Activated effector memory CD4-positive, alpha-beta T cell treated with Interleukin-2 at 50 U/mL for 16 hours (primary cell): ENCODE data around the gene AIF1.

Source experiments
- DNase-seq: peaks from one replicate; pipeline ENCODE4 v3.0.0-alpha.2; 2020

The AIF1 gene

DNA sequence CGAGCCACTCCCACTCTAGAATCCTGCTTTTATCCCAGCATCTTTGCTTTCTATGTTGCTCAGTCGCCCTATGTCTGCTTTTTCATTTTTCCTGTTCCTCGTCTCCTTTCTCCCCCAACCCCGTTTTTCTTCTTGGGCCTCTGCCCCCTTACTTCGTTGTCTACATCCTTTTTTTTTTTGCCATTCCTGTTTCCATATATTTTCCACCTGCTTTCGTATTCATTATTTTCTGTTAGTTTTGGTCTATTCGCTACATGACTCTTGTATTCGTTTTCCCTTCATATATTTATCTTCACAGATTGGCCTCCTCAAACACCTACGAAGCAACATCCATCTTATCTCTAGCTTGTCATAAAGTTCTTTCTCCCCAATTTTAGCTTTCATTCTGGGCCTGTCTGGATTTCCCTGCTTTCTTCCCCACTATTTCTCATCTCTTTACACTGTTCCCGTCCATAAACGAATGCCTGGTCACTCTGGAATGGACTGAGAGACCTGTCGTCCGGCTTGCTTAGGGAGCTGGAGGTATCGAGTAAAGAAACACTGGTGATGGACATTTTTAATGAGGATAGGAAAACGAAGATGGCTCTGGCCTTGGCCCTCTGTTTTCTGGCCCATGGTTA, 6.4 kb downstream of the AIF1 start:
- no peak for DNase-seq

- DNase-seq, result no peak
Measured at GRCh38 chr6:31621991-31622390, 7.0 kb downstream of the AIF1 start.

DNA sequence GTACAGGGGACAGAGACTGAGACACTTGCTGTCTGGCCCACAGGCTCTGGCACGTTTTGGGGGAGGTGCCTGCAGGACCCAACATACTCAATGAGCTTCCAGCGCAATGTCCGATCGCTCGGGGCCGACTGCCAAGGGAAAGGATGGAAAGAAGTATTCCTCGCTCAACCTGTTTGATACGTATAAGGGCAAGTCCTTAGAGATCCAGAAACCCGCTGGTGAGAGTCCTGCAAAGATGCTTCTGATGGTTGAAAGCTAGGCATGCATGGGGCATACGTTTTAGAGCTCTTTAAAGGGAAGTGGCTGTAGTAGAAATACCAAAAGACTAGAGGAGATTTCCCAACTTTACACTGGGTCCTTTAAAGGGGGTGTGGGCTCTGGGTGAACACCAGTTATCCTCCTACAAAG, 7.7 kb downstream of the AIF1 start:
- no peak for DNase-seq

- no peak for DNase-seq
Measured at GRCh38 chr6:31624070-31624469, 9.0 kb downstream of the AIF1 start.

- no peak for DNase-seq
Measured at GRCh38 chr6:31626952-31627351, 11.9 kb downstream of the AIF1 start.

DNA sequence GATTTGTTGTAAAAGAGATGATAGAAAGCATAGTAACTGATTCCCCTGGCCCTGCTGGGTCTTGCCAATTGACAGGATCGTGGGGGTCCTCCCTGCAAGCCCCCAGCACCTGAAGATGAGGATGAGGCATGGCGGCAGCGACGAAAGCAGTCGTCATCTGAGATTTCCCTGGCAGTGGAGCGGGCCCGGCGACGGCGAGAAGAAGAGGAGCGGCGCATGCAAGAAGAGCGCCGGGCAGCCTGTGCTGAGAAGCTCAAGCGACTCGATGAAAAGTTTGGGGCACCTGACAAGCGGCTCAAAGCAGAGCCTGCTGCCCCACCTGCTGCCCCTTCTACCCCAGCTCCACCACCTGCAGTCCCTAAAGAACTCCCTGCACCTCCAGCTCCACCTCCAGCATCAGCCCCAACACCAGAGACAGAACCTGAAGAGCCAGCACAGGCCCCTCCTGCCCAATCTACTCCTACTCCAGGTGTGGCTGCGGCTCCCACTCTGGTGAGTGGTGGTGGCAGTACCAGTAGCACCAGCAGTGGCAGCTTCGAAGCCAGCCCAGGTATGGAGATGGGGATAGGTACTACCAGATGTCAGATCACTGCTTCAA, 12.8 kb downstream of the AIF1 start:
- DNase-seq, result no peak

DNA sequence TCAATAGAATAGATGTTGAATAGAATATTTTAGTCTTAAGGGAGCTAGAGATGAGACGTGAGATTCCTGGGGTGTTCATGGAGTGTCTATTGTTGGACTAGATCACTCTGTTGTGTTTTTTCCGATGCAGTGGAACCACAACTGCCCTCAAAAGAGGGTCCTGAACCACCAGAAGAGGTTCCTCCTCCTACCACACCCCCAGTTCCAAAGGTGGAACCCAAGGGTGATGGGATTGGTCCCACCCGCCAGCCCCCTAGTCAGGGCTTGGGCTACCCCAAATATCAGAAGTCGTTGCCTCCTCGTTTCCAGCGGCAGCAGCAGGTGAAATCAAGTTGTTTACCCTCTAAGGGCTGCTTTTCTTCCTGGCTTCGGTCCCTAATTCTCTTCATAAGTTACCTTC, 14.0 kb downstream of the AIF1 start:
- no peak for DNase-seq

GRCh38 chr6:31630177-31630934, 15.3 kb downstream of the AIF1 start:
- no peak for DNase-seq

GRCh38 chr6:31631209-31631608, 16.2 kb downstream of the AIF1 start:
- no peak for DNase-seq

DNA sequence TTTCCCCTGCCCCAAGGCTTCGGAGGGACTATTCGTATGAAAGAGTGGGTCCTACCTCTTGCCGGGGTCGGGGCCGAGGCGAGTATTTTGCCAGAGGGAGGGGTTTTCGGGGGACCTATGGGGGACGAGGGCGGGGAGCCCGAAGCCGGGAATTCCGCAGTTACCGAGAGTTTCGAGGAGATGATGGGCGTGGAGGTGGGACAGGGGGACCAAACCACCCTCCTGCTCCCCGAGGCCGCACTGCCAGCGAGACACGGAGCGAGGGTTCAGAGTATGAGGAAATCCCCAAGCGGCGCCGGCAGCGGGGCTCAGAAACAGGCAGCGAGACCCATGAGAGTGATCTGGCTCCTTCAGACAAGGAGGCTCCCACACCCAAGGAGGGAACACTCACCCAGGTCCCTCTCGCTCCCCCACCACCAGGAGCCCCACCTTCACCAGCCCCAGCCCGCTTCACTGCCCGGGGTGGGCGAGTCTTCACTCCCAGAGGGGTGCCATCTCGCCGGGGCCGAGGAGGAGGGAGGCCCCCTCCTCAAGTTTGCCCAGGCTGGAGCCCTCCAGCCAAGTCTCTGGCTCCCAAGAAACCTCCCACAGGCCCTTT, 16.7 kb downstream of the AIF1 start:
- DNase-seq, result no peak

DNA sequence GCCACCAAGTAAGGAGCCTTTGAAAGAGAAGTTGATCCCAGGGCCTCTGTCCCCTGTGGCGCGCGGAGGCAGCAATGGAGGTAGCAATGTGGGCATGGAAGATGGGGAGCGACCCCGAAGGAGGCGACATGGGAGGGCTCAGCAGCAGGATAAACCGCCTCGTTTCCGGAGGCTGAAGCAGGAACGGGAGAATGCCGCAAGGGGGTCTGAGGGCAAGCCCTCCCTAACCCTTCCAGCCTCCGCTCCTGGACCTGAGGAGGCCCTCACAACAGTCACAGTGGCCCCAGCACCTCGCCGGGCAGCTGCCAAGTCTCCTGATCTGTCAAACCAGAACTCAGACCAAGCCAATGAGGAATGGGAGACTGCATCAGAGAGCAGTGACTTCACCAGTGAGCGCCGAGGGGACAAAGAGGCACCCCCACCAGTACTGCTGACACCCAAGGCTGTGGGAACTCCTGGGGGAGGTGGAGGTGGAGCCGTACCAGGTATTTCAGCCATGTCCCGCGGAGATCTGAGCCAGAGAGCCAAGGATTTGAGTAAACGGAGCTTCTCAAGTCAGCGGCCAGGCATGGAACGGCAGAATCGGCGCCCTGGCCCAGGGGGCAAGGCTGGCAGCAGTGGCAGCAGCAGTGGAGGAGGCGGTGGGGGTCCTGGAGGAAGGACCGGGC, 17.4 kb downstream of the AIF1 start:
- no peak for DNase-seq

- no peak for DNase-seq
Measured at GRCh38 chr6:31633447-31633846, 18.4 kb downstream of the AIF1 start.

DNA sequence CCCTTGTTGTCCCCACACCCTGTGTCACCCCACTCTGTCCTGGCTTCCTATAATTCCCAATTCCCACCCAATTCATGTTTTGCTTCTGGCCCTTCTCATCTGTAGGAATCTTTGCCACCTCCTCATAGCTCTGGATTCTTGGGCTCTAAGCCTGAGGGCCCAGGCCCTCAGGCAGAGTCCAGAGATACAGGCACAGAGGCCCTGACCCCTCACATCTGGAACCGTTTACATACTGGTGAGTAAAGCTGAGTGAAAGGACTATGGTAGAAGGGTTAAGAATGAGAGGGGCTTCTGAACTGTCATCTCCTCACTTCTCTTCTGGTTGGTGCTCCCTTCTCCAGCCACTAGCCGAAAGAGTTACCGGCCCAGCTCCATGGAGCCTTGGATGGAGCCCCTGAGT, 19.1 kb downstream of the AIF1 start:
- no peak for DNase-seq

DNA sequence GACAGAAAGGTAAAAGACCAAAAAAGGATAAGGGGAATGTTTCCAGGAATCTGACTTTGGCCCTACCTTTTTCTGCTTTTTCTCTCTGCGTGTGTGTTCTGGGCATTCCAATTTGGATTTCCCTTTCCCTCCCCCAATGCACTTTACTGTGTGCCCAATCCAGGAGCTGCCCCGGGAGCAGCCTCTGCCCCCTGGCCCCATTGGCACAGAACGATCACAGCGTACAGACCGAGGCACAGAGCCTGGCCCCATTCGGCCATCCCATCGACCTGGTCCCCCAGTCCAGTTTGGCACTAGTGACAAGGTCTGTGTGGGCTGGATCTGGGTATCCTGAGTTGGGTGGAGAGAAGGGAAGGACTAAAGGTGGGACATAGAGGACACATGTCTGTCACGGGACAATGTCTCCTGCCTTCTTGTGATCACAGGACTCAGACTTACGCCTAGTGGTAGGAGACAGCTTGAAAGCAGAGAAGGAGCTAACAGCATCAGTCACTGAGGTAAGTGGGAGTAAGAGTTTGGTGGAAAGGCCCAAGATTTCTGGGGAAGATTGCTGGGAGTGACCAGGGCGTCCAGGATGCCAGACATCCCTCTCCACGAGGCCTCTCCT, 20.0 kb downstream of the AIF1 start:
- no peak for DNase-seq

DNA sequence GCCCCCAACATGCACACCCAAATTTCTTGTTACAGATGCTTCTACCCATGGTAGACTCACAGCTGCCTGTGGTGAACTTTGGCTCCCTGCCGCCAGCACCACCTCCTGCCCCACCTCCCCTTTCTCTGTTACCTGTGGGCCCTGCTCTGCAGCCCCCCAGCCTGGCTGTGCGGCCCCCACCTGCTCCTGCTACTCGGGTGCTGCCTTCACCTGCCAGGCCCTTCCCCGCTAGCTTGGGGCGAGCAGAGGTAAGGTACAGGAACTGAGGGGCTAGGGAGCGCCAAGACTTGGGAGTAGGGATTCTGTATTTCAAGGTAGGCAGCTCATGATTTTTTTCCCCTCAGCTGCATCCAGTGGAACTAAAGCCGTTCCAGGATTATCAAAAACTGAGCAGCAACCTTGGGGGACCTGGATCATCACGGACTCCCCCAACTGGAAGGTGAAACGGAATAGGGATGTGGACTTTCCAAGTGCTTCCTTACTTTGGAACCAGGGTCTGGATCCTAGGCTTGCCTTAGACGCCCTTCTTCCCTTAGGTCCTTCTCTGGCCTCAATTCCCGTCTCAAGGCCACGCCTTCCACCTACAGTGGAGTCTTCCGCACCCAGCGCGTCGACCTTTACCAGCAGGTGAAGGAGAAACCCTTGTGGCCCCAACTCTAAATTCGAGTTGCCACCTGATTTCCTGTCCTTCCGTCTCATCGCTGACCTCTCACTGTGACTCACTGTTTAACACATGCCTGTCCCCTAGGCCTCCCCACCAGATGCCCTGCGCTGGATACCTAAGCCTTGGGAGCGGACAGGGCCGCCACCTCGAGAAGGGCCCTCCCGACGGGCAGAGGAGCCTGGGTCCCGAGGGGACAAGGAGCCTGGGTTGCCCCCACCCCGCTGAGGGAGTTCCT, 21.9 kb downstream of the AIF1 start:
- no peak for DNase-seq

DNA sequence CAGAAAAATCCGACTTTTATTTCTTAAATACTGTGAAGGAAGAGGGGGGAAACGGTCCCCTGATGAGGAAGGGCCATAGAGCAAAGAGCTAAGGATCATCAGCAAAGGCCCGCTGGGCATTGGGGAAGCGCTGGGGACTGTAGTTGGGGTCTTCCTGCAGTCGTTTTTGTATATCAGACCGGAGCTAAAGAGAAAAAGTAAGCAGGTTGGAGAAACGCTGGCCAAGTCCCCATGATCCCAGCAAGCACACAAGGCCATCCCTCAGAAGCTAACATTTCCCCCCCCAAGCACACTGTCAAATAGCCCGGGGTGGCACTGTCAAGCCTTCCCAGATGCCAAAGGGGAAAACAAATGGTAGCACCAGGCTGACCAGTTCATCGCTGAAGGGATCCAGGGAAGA, 24.0 kb downstream of the AIF1 start:
- no peak for DNase-seq

DNA sequence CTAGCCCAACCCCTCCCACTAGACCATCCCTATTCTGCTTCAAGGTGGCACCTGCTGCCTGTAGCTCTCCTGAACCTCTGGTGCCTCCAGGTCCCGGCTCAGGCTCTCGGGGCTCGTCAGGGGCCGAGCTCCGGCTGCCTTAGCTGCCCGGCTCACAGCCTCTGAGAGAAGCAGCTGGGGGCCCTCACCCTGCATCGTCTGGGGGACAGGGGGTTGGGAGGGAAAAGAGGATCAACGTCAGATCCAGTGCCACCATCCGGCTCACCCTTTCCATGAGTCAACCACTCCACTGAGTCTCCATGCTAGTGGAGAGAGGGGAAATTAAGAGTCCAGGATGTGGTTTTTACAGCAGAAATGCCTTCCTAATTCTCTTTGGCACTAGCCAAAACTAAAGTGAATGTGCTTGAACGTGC, 24.4 kb downstream of the AIF1 start:
- no peak for DNase-seq

DNA sequence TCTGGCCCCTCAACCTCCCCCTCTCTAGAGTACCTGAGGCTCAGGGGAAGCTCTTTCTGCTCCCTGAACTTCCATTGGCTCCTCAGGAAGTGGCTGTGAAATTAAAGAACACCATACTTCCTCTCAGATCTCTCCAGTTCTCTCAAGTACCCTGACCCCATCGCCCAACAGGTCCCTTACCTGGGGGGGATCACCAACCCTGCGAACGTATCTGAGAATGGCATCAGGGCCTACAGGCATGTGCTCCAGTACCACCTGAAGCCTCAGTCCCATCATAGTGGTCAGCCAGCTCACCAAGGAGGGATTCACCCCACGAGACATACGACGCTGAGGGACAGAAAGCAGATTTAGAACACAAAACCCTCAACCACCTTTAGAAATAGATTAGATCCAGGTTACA, 25.6 kb downstream of the AIF1 start:
- no peak for DNase-seq

GRCh38 chr6:31641370-31641769, 26.3 kb downstream of the AIF1 start:
- no peak for DNase-seq

DNA sequence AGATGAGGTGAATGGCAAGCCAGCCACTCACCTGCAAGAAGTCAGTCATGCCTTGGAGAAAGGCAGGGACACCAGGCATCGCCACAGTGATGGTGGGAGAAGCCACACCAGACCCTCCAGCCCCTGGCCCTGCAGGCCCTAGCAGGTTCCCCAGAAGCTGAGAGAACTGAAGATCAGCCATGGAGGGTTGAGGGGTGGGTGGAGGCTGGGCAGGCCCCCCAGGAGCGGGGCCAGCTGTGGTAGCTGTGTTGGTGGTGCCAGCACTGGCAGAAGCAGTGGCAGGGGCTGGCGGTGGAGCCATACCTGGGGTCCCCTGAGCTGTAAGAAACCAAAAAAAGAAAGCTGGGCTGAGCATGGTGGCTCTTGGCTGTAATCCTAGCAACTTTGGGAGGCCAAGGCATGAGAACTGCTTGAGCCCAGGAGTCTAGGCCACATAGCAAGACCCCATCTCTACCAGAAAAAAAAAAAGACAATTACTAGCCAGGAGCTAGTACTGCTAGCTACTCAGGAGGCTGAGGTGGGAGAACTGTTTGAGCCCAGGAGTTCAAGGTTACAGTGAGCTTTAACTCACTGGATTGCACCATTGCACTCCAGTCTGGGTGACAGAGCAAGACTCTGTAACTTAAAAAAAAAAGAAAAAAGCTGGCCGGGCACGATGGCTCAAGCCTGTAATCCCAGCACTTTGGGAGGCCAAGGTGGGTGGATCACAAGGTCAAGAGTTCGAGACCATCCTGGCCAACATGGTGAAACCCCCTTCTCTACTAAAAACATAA, 27.9 kb downstream of the AIF1 start:
- DNase-seq, result no peak

DNA sequence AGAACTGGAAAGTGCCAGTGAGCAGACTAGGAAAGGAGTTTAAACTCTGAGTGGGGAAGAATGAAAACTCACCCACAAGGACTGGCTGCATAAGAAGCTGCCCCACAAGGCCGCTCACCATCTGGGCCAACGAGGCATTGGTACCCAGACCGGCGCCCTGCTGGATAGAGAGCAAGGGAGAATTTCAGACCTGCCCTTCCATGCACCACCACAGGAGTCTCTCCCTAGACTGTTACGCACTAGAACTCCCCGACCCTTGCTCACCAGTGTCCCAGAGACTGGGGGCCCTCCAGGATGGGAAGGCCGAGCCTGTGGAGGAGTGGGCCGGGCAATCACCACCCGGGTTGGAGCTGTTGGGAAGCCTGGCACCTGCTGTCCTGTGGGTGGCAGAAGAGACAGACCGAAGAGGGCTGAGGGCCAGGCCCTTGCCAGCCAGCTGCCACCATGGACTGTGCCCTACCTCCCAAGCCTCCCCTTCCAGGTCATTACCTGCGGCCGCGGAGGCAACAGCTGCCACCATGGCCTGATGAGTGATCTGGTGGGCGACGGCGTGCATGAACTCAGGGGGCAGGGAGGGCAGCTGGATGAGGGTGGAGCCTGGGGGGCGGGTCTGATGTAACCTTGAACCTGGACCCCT, 28.9 kb downstream of the AIF1 start:
- no peak for DNase-seq
